Natural killer cell (primary cell): ENCODE results near the gene KLHL35. TPM values are rescaled to one million over a fixed set of nuclear protein-coding genes. Genes with fewer than 3 reads are reported as not detected.
"Not testable (repeated sequence)": the region's sequence is repeated elsewhere in the genome, so short reads cannot be mapped to it uniquely, and the experiment has no call there.

Source experiments
- ATAC-seq, 3 donors: fragments of 150-1000 bp in 2 of 3; fragments of 200-7000 bp in 1 of 3; cut with Tn5 transposase; 1 replicate in 1 of 3; 2 replicates in 2 of 3; pipeline ENCODE4 v1.10.0; 2021; ENCODE audit warnings: mild to moderate bottlenecking in 2 of 3, moderate library complexity in 2 of 3
- DNase-seq, 2 donors: peaks; one replicate each; pipeline versions ENCODE4 v3.0.0 to v3.0.0-alpha.2; 2013 to 2021; ENCODE audit warnings: mixed read lengths in 1 of 2
- H3K27ac ChIP-seq: one replicate; pipeline ENCODE4 v1.5.1; 2013; ENCODE audit warnings: mild to moderate bottlenecking, low read length
- H3K27me3 ChIP-seq: one replicate; pipeline ENCODE4 v1.6.1; 2013; ENCODE audit warnings: low read length; ENCODE audit not compliant: control insufficient read depth, insufficient read depth
- H3K36me3 ChIP-seq: one replicate; pipeline ENCODE4 v1.6.1; 2013; ENCODE audit warnings: low read length; ENCODE audit not compliant: control insufficient read depth, insufficient read depth
- H3K4me1 ChIP-seq: one replicate; pipeline ENCODE4 v1.6.1; 2013; ENCODE audit warnings: low read length; ENCODE audit not compliant: control insufficient read depth, insufficient read depth
- H3K4me3 ChIP-seq: one replicate; pipeline ENCODE4 v1.5.1; 2013; ENCODE audit warnings: low read length
- H3K9me3 ChIP-seq: one replicate; pipeline ENCODE4 v1.6.1; 2013; ENCODE audit warnings: low read length; ENCODE audit not compliant: control insufficient read depth, insufficient read depth
- H3K27ac Mint-ChIP-seq, 2 donors: one replicate each; pipeline ENCODE4 v1.8.0; 2022; ENCODE audit warnings: mild to moderate bottlenecking in 2 of 2, mixed read lengths in 2 of 2, moderate library complexity in 1 of 2
- H3K27me3 Mint-ChIP-seq, 2 donors: one replicate each; pipeline ENCODE4 v1.8.0; 2022; ENCODE audit warnings: low read depth in 2 of 2, mixed read lengths in 2 of 2
- H3K36me3 Mint-ChIP-seq: one replicate; pipeline ENCODE4 v1.8.0; 2022; ENCODE audit warnings: mixed read lengths
- H3K4me1 Mint-ChIP-seq, 2 donors: one replicate each; pipeline ENCODE4 v1.8.0; 2022; ENCODE audit warnings: mixed read lengths in 2 of 2
- H3K4me3 Mint-ChIP-seq: one replicate; pipeline ENCODE4 v1.8.0; 2022; ENCODE audit warnings: mild to moderate bottlenecking, moderate library complexity, mixed read lengths
- H3K9me3 Mint-ChIP-seq, 2 donors: one replicate each; pipeline ENCODE4 v1.8.0; 2022; ENCODE audit warnings: mixed read lengths in 2 of 2
- CTCF ChIP-seq: fragments of 200-600 bp; IDR thresholded peaks from one replicate; pipeline ENCODE4 v1.8.0; 2022; ENCODE audit warnings: antibody characterized with exemption
- WGBS: methylation state at CpG from one replicate; pipeline ENCODE4 v1.1.7; 2013; ENCODE audit warnings: missing lambda C conversion rate; ENCODE audit not compliant: insufficient coverage; 5-methylcytosine and 5-hydroxymethylcytosine counted together
- intact Hi-C: fragments of 100-400 bp; cut with micrococcal nuclease; formaldehyde crosslinking; loops from one replicate; pipeline ENCODE4 v1.14.2; 2022
- total RNA-seq, 4 donors: library from RNA; stranded (reverse); fragments of 120-200 nt in 1 of 4; gene quantifications; one replicate each; pipeline versions ENCODE4 v1.2.3 to v1.2.4, GENCODE V29; 2013 to 2022

The KLHL35 gene
- total RNA-seq, 3 donors from 2014 or later (not counting 1 experiment from before 2014, with no cell fraction given), result 0.40 to 0.93 (median 0.54) TPM

GRCh38 chr11:75420224-75421034 is 12.6 kb downstream of the KLHL35 start:
- Mint-ChIP-seq H3K4me1 (no peaks in the 10 kb centered on the region), H3K27ac (no peak overlapping the region), H3K9me3 (no peaks in the 10 kb centered on the region), H3K27me3 (no peaks in the 10 kb centered on the region), H3K4me3 (no peak overlapping the region), H3K36me3 (no peaks in the 10 kb centered on the region)
- H3K4me1 ChIP-seq, result no peaks in the 10 kb centered on the region
- H3K9me3 ChIP-seq, result no peaks in the 10 kb centered on the region
- 97% methylated on average over 12 of the region's 14 CpGs for WGBS
- H3K27me3 ChIP-seq, result no peaks in the 10 kb centered on the region
- ATAC-seq (no peak), DNase-seq (no peak)
- no peak for TF ChIP-seq CTCF
- no peak overlapping the region for H3K4me3 ChIP-seq
- intact Hi-C loops, result no loop called here
- no peak overlapping the region for H3K27ac ChIP-seq
- no peaks in the 10 kb centered on the region for H3K36me3 ChIP-seq

GRCh38 chr11:75413864-75414263 is 19.1 kb downstream of the KLHL35 start:
- no peak for ATAC-seq
- peaks cover 0 to 4% of the 10 kb centered on the region in 2 donors for H3K4me1 Mint-ChIP-seq
- peaks cover 10% of the 10 kb centered on the region for H3K36me3 ChIP-seq
- H3K9me3 Mint-ChIP-seq, result no peaks in the 10 kb centered on the region
- 93% methylated on average over 2 of the region's 2 CpGs for WGBS
- H3K27ac Mint-ChIP-seq, result no peak overlapping the region
- no peak overlapping the region for H3K4me3 Mint-ChIP-seq
- no peak for DNase-seq
- no peak overlapping the region for H3K27ac ChIP-seq
- no peaks in the 10 kb centered on the region for H3K27me3 ChIP-seq
- H3K27me3 Mint-ChIP-seq, result no peaks in the 10 kb centered on the region
- no peaks in the 10 kb centered on the region for H3K9me3 ChIP-seq
- no peak overlapping the region for H3K4me3 ChIP-seq
- no peaks in the 10 kb centered on the region for H3K4me1 ChIP-seq
- no peaks in the 10 kb centered on the region for H3K36me3 Mint-ChIP-seq
- intact Hi-C loops, result no loop called here
- TF ChIP-seq CTCF, result no peak

GRCh38 chr11:75413146-75413545 is 19.9 kb downstream of the KLHL35 start:
- H3K4me1 ChIP-seq, H3K4me3 ChIP-seq, intact Hi-C loops, ATAC-seq, H3K4me3 Mint-ChIP-seq, DNase-seq, H3K27ac Mint-ChIP-seq, H3K4me1 Mint-ChIP-seq, H3K36me3 Mint-ChIP-seq, H3K27me3 ChIP-seq, H3K27me3 Mint-ChIP-seq, H3K27ac ChIP-seq, H3K9me3 ChIP-seq, H3K9me3 Mint-ChIP-seq: not testable (repeated sequence)
- H3K36me3 ChIP-seq, result peaks cover 10% of the 10 kb centered on the region
- WGBS, result 96% methylated on average over 7 of the region's 10 CpGs

- H3K9me3 ChIP-seq, H3K27me3 ChIP-seq, ATAC-seq, H3K9me3 Mint-ChIP-seq, H3K27ac Mint-ChIP-seq, H3K4me1 ChIP-seq, H3K4me3 Mint-ChIP-seq, H3K27me3 Mint-ChIP-seq, DNase-seq, H3K27ac ChIP-seq, H3K4me3 ChIP-seq, intact Hi-C loops, H3K36me3 Mint-ChIP-seq: not testable (repeated sequence)
- peaks cover 31% of the 10 kb centered on the region for H3K36me3 ChIP-seq
- 99% methylated on average over 14 of the region's 33 CpGs for WGBS
- peaks cover 7 to 13% of the 10 kb centered on the region in 2 donors for H3K4me1 Mint-ChIP-seq
Measured at GRCh38 chr11:75409971-75410370, 23.0 kb downstream of the KLHL35 start.
